IPS DF 6.9 (cell line): Measurements from ENCODE around the gene TASP1.

Source experiments
- DNase-seq: peaks from one replicate; pipeline ENCODE4 v3.0.0-alpha.2; 2013; ENCODE audit warnings: low read depth, low spot score
- H3K27ac ChIP-seq: one replicate; pipeline ENCODE4 v1.5.1; 2013; ENCODE audit warnings: low read length, control low read depth
- H3K27me3 ChIP-seq: 2 replicates; pipeline ENCODE4 v1.6.1; 2013; ENCODE audit warnings: mild to moderate bottlenecking, low read length; ENCODE audit not compliant: control insufficient read depth, insufficient read depth
- H3K36me3 ChIP-seq: 2 replicates; pipeline ENCODE4 v1.6.1; 2013; ENCODE audit warnings: low read length; ENCODE audit not compliant: control insufficient read depth, insufficient read depth
- H3K4me1 ChIP-seq: 2 replicates; pipeline ENCODE4 v1.6.1; 2013; ENCODE audit warnings: low read length; ENCODE audit not compliant: control insufficient read depth, insufficient read depth
- H3K4me3 ChIP-seq: 2 replicates; pipeline ENCODE4 v1.5.1; 2013; ENCODE audit warnings: mild to moderate bottlenecking, low read length
- H3K9me3 ChIP-seq: 2 replicates; pipeline ENCODE4 v1.6.1; 2013; ENCODE audit warnings: low read length, inconsistent platforms; ENCODE audit not compliant: control insufficient read depth, insufficient read depth
- WGBS: extraction: QIAGEN DNeasy Blood & Tissue Kit; methylation state at CpG from one replicate; pipeline ENCODE4 v1.1.7; 2013; ENCODE audit warnings: mixed read lengths, missing lambda C conversion rate; ENCODE audit not compliant: insufficient read length, insufficient coverage; 5-methylcytosine and 5-hydroxymethylcytosine counted together

The TASP1 gene

DNA sequence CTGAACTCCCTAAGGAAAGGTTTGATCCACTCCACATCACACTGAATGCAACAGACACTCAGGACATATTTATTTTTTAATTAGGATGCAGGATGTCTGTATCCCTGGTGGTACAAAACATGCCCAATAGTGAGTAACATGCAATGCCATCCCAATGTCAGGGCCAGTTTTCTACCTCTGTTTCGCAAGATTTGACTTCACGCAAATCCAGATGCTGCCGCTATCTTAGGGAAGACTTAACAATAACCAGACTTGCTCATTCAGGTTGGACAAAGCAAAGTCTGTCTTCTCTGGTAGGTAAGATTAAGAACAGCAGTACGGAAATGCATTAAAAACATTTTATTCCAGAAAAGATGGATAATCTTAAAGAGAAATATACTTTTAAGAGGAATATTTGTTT is 103.1 kb downstream of the TASP1 start:
- Histone ChIP-seq H3K27me3 (no peaks in the 10 kb centered on the region), H3K27ac (no peak overlapping the region), H3K4me3 (no peak overlapping the region), H3K4me1 (no peaks in the 10 kb centered on the region), H3K36me3 (no peaks in the 10 kb centered on the region; the same call in 1 of the 2 replicates), H3K9me3 (no peaks in the 10 kb centered on the region)
- no CpG with 5 or more reads among the region's 4 CpGs for WGBS
- no peak for DNase-seq

- H3K4me3 ChIP-seq: no peak overlapping the region
- H3K4me1 ChIP-seq: no peaks in the 10 kb centered on the region
- H3K36me3 ChIP-seq: no peaks in the 10 kb centered on the region; the same call in 1 of the 2 replicates
- no CpG with 5 or more reads among the region's 5 CpGs for WGBS
- no peak overlapping the region for H3K27ac ChIP-seq
- no peaks in the 10 kb centered on the region for H3K27me3 ChIP-seq
- no peak for DNase-seq
- H3K9me3 ChIP-seq: no peaks in the 10 kb centered on the region
Measured at GRCh38 chr20:13533946-13534345, 104.8 kb downstream of the TASP1 start.

GRCh38 chr20:13530146-13530545 is 108.6 kb downstream of the TASP1 start:
- Histone ChIP-seq H3K4me1 (no peaks in the 10 kb centered on the region), H3K9me3 (no peaks in the 10 kb centered on the region), H3K27ac (no peak overlapping the region), H3K4me3 (no peak overlapping the region), H3K27me3 (no peaks in the 10 kb centered on the region), H3K36me3 (no peaks in the 10 kb centered on the region; the same call in 1 of the 2 replicates)
- WGBS: no CpG with 5 or more reads among the region's 3 CpGs
- DNase-seq: no peak

DNA sequence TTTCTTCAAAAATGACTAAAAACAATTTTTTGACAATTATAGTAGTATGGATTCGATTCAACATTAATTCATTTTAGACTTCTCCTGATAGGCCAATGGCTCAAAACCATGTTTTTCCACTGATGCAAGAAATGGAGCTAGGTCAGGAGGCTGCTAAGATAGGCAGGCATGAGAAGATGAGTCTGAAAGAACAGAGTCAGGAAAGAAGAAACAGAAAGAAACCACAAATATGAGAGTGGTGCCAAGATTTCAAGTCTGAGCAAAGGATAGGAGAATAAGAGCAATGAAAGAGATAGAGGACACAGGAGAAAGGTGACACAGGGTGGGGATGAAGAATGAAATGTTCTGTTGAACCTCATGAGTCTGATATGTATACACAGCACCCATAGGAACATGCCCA is 112.2 kb downstream of the TASP1 start:
- no peaks in the 10 kb centered on the region for H3K36me3 ChIP-seq
- WGBS: no CpG with 5 or more reads among the region's 1 CpG

GRCh38 chr20:13525225-13525940 is 113.3 kb downstream of the TASP1 start:
- WGBS: 100% methylated on average over 1 of the region's 4 CpGs
- Histone ChIP-seq H3K27ac (no peak overlapping the region), H3K4me1 (no peaks in the 10 kb centered on the region), H3K9me3 (no peaks in the 10 kb centered on the region), H3K36me3 (no peaks in the 10 kb centered on the region), H3K4me3 (no peak overlapping the region), H3K27me3 (no peaks in the 10 kb centered on the region)
- no peak for DNase-seq

More for the DNA sequence above, 112.2 kb downstream of the TASP1 start:
- Histone ChIP-seq H3K4me1 (no peaks in the 10 kb centered on the region), H3K9me3 (no peaks in the 10 kb centered on the region), H3K27ac (no peak overlapping the region), H3K27me3 (no peaks in the 10 kb centered on the region), H3K4me3 (no peak overlapping the region)
- no peak for DNase-seq

GRCh38 chr20:13524339-13524738 is 114.4 kb downstream of the TASP1 start:
- Histone ChIP-seq H3K27me3 (no peaks in the 10 kb centered on the region), H3K36me3 (no peaks in the 10 kb centered on the region), H3K4me3 (no peak overlapping the region), H3K27ac (no peak overlapping the region), H3K4me1 (no peaks in the 10 kb centered on the region), H3K9me3 (no peaks in the 10 kb centered on the region)
- DNase-seq: no peak
- no CpG with 5 or more reads among the region's 1 CpG for WGBS

- no peak for DNase-seq
- H3K9me3 ChIP-seq: no peaks in the 10 kb centered on the region
- no peaks in the 10 kb centered on the region for H3K27me3 ChIP-seq
- H3K27ac ChIP-seq: no peak overlapping the region
- H3K4me3 ChIP-seq: no peak overlapping the region
- H3K4me1 ChIP-seq: no peaks in the 10 kb centered on the region
- no peaks in the 10 kb centered on the region for H3K36me3 ChIP-seq
Measured at GRCh38 chr20:13517831-13518230, 120.9 kb downstream of the TASP1 start.

GRCh38 chr20:13515796-13516558 is 122.8 kb downstream of the TASP1 start:
- Histone ChIP-seq H3K9me3 (no peaks in the 10 kb centered on the region), H3K36me3 (no peaks in the 10 kb centered on the region), H3K27ac (no peak overlapping the region), H3K27me3 (no peaks in the 10 kb centered on the region), H3K4me3 (no peak overlapping the region), H3K4me1 (no peaks in the 10 kb centered on the region)
- no CpG with 5 or more reads among the region's 5 CpGs for WGBS
- DNase-seq: no peak

- DNase-seq: no peak
- no CpG with 5 or more reads among the region's 1 CpG for WGBS
- no peak overlapping the region for H3K27ac ChIP-seq
- no peak overlapping the region for H3K4me3 ChIP-seq
- no peaks in the 10 kb centered on the region for H3K27me3 ChIP-seq
- H3K4me1 ChIP-seq: no peaks in the 10 kb centered on the region
- H3K9me3 ChIP-seq: no peaks in the 10 kb centered on the region
- H3K36me3 ChIP-seq: no peaks in the 10 kb centered on the region
Measured at GRCh38 chr20:13515291-13515690, 123.4 kb downstream of the TASP1 start.

DNA sequence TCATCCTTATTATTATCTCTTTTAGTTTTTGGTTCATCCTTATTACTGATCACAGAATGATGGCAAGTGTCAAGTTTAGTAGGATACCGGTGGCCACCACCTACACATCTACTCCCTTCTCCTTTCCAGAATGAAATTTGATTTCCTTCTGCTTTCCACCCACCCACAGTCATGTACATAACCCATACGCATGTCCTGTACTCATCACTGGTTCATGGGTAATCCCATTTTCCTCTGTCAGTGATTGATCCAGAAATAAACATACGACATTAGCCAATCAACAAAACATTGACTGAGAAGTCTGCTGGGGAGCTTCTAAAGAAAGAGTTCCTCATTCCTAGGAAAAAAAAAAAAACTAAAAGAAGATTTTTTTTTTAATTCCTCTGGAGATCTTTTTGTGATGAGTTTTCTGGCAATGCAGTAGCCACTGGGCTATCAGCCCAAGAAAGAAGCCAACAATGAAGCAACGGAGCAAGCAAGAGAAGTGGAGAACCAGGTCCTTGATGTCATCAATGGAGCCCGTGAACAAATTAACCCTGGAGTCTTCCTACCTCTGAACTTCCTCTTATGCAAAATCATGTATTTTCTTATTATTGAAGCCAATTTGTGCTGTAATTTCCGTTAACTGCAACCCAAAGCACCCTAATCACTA is 127.8 kb downstream of the TASP1 start:
- Histone ChIP-seq H3K4me1 (no peaks in the 10 kb centered on the region), H3K9me3 (no peaks in the 10 kb centered on the region), H3K4me3 (no peak overlapping the region), H3K36me3 (no peaks in the 10 kb centered on the region), H3K27ac (no peak overlapping the region), H3K27me3 (no peaks in the 10 kb centered on the region)
- no CpG with 5 or more reads among the region's 6 CpGs for WGBS
- no peak for DNase-seq
